Naive thymus-derived CD4-positive, alpha-beta T cell (primary cell): Measurements from ENCODE around the gene ADARB1. TPM values are rescaled to one million over a fixed set of nuclear protein-coding genes. Genes with fewer than 3 reads are reported as not detected.

Source experiments
- ATAC-seq: fragments of 150-1000 bp; cut with Tn5 transposase; 2 replicates; pipeline ENCODE4 v1.10.0; 2021; ENCODE audit warnings: mild to moderate bottlenecking, moderate library complexity
- CTCF ChIA-PET: fragments of 350-600 bp; sonication (Branson Sonifier 250); formaldehyde crosslinking; loops from one replicate; lab custom pipeline; 2021; ENCODE audit warnings: antibody characterized with exemption; lab: Charles Lee
- POLR2A ChIA-PET: fragments of 350-600 bp; sonication (Branson Sonifier 250); formaldehyde crosslinking; loops from one replicate; lab custom pipeline; 2021; ENCODE audit warnings: antibody characterized with exemption, inconsistent platforms; lab: Charles Lee
- DNase-seq, 9 donors: peaks; one replicate each; pipeline versions ENCODE4 v3.0.0 to v3.0.0-alpha.2; 2020 to 2022; ENCODE audit warnings: mixed read lengths in 1 of 9
- H3K27ac ChIP-seq: one replicate; pipeline ENCODE4 v1.7.0; 2013; ENCODE audit warnings: mild to moderate bottlenecking, low read depth, low read length, moderate library complexity
- H3K27me3 ChIP-seq, 2 donors: one replicate each; pipeline ENCODE4 v1.7.0; 2013; ENCODE audit warnings: low read length in 2 of 2, mild to moderate bottlenecking in 2 of 2, moderate library complexity in 2 of 2; ENCODE audit not compliant: control insufficient read depth in 2 of 2, insufficient read depth in 2 of 2
- H3K36me3 ChIP-seq, 3 experiments: 1 replicate in 2 of 3; 2 replicates in 1 of 3; pipeline ENCODE4 v1.7.0; 2013; ENCODE audit warnings: low read length in 3 of 3, mild to moderate bottlenecking in 3 of 3, moderate library complexity in 1 of 3; ENCODE audit not compliant: insufficient read depth in 3 of 3, control insufficient read depth in 2 of 3
- H3K4me1 ChIP-seq, 2 donors: one replicate each; pipeline ENCODE4 v1.7.0; 2013; ENCODE audit warnings: low read length in 2 of 2, mild to moderate bottlenecking in 2 of 2, moderate library complexity in 1 of 2; ENCODE audit not compliant: control insufficient read depth in 2 of 2, insufficient read depth in 2 of 2
- H3K4me3 ChIP-seq: 2 replicates; pipeline ENCODE4 v1.7.0; 2013; ENCODE audit warnings: mild to moderate bottlenecking, low read length
- H3K9me3 ChIP-seq, 3 experiments: 1 replicate in 2 of 3; 2 replicates in 1 of 3; pipeline ENCODE4 v1.7.0; 2013; ENCODE audit warnings: low read length in 3 of 3; ENCODE audit not compliant: control insufficient read depth in 2 of 3
- H3K27ac Mint-ChIP-seq, 9 donors: one replicate each; pipeline ENCODE4 v1.8.0; 2020 to 2022; ENCODE audit warnings: mixed read lengths in 9 of 9, mild to moderate bottlenecking in 8 of 9, moderate library complexity in 5 of 9, inconsistent platforms in 2 of 9
- H3K27me3 Mint-ChIP-seq, 5 donors: one replicate each; pipeline ENCODE4 v1.8.0; 2021 to 2022; ENCODE audit warnings: mixed read lengths in 5 of 5, mild to moderate bottlenecking in 1 of 5
- H3K36me3 Mint-ChIP-seq, 5 donors: one replicate each; pipeline ENCODE4 v1.8.0; 2020 to 2022; ENCODE audit warnings: mixed read lengths in 5 of 5, mild to moderate bottlenecking in 3 of 5, inconsistent platforms in 1 of 5
- H3K4me1 Mint-ChIP-seq, 7 donors: one replicate each; pipeline ENCODE4 v1.8.0; 2020 to 2022; ENCODE audit warnings: mixed read lengths in 7 of 7, mild to moderate bottlenecking in 3 of 7, inconsistent platforms in 1 of 7
- H3K4me3 Mint-ChIP-seq, 10 donors: one replicate each; pipeline ENCODE4 v1.8.0; 2020 to 2022; ENCODE audit warnings: mild to moderate bottlenecking in 10 of 10, mixed read lengths in 10 of 10, moderate library complexity in 6 of 10, inconsistent platforms in 2 of 10
- H3K9me3 Mint-ChIP-seq, 11 donors: one replicate each; pipeline ENCODE4 v1.8.0; 2020 to 2022; ENCODE audit warnings: mixed read lengths in 11 of 11, mild to moderate bottlenecking in 4 of 11, inconsistent platforms in 1 of 11, moderate library complexity in 1 of 11
- intact Hi-C, 2 donors: fragments of 100-400 bp; cut with micrococcal nuclease; formaldehyde crosslinking; loops; one replicate each; pipeline ENCODE4 v1.15.1; 2023
- polyA plus RNA-seq, 2 donors: library from polyadenylated mRNA; unstranded; fragments of 300-500 nt; fragmentation: Illumina TruSeq; gene quantifications; one replicate each; pipeline ENCODE4 v1.2.3, GENCODE V29; 2021
- total RNA-seq, 6 experiments: library from RNA in 5 of 6; stranded (reverse) in 5 of 6; gene quantifications; 1 replicate in 5 of 6; 2 replicates in 1 of 6; pipeline ENCODE4 v1.2.3 and lab custom pipeline; 2021 to 2026

The ADARB1 gene
- total and polyA plus RNA-seq, 7 experiments from 2014 or later: 6.2 to 52.2 (median 38.4) TPM

- POLR2A ChIA-PET: no interaction called here
- H3K27me3 ChIP-seq: no peaks in the 10 kb centered on the region
- Mint-ChIP-seq H3K27ac (no peak overlapping the region), H3K27me3 (no peaks in the 10 kb centered on the region), H3K36me3 (peaks cover 0 to 18% (median 9%) of the 10 kb centered on the region in 5 donors), H3K4me1 (peaks cover 11 to 38% (median 27%) of the 10 kb centered on the region in 7 donors), H3K4me3 (no peak overlapping the region), H3K9me3 (peaks cover 0 to 13% (median 0%) of the 10 kb centered on the region in 11 donors)
- ATAC-seq (no peak), DNase-seq (no peak)
- no peak overlapping the region for H3K4me3 ChIP-seq
- H3K9me3 ChIP-seq: no peaks in the 10 kb centered on the region
- H3K36me3 ChIP-seq: peaks cover 0 to 5% (median 0%) of the 10 kb centered on the region in 3 experiments
- CTCF ChIA-PET: no interaction called here
- H3K27ac ChIP-seq: no peak overlapping the region
- intact Hi-C loops: loop anchor here in 1 of 2 donors (10.0 kb wide), 1 partner anchor 97 kb away; no protein-coding TSS in a partner anchor
- peaks cover 10 to 23% of the 10 kb centered on the region in 2 donors for H3K4me1 ChIP-seq
Observed at GRCh38 chr21:45157932-45158331, 83.6 kb downstream of the ADARB1 start.

- H3K36me3 Mint-ChIP-seq: peaks cover 0 to 21% (median 9%) of the 10 kb centered on the region in 5 donors
- Histone ChIP-seq H3K9me3 (no peaks in the 10 kb centered on the region), H3K27me3 (no peaks in the 10 kb centered on the region), H3K36me3 (peaks cover 0 to 5% (median 0%) of the 10 kb centered on the region in 3 experiments), H3K27ac (no peak overlapping the region), H3K4me1 (peaks cover 3 to 16% of the 10 kb centered on the region in 2 donors), H3K4me3 (no peak overlapping the region)
- H3K4me3 Mint-ChIP-seq: no peak overlapping the region
- DNase-seq: no peak
- ChIA-PET CTCF (no interaction called here), POLR2A (no interaction called here)
- ATAC-seq: no peak
- intact Hi-C loops: loop anchor here in 1 of 2 donors (10.0 kb wide), 1 partner anchor 96 kb away; no protein-coding TSS in a partner anchor
- peaks cover 0 to 13% (median 0%) of the 10 kb centered on the region in 11 donors for H3K9me3 Mint-ChIP-seq
- peaks cover 6 to 30% (median 19%) of the 10 kb centered on the region in 7 donors for H3K4me1 Mint-ChIP-seq
- no peaks in the 10 kb centered on the region for H3K27me3 Mint-ChIP-seq
- no peak overlapping the region for H3K27ac Mint-ChIP-seq
Observed at GRCh38 chr21:45158491-45159423, 84.4 kb downstream of the ADARB1 start.

GRCh38 chr21:45160198-45160597 lies 85.8 kb downstream of the ADARB1 start:
- CTCF ChIA-PET: no interaction called here
- peak overlapping the region in 1 of 9 donors; percentile 28 for H3K27ac Mint-ChIP-seq

GRCh38 chr21:45161038-45161945 lies 86.9 kb downstream of the ADARB1 start:
- Histone ChIP-seq H3K27ac (no peak overlapping the region), H3K4me3 (no peak overlapping the region), H3K4me1 (peaks cover 0 to 2% of the 10 kb centered on the region in 2 donors), H3K27me3 (no peaks in the 10 kb centered on the region), H3K9me3 (no peaks in the 10 kb centered on the region), H3K36me3 (peaks cover 0 to 5% (median 0%) of the 10 kb centered on the region in 3 experiments)
- DNase-seq (no peak), ATAC-seq (no peak)
- intact Hi-C loops: no loop called here
- Mint-ChIP-seq H3K4me3 (no peak overlapping the region), H3K9me3 (peaks cover 0 to 3% (median 0%) of the 10 kb centered on the region in 11 donors), H3K27me3 (no peaks in the 10 kb centered on the region), H3K27ac (no peak overlapping the region), H3K36me3 (peaks cover 0 to 21% (median 5%) of the 10 kb centered on the region in 5 donors), H3K4me1 (peaks cover 0 to 7% (median under 1%) of the 10 kb centered on the region in 7 donors)
- ChIA-PET CTCF (no interaction called here), POLR2A (no interaction called here)

More at GRCh38 chr21:45160198-45160597, 85.8 kb downstream of the ADARB1 start:
- DNase-seq (no peak), ATAC-seq (no peak)
- Mint-ChIP-seq H3K9me3 (peaks cover 0 to 10% (median 0%) of the 10 kb centered on the region in 11 donors), H3K27me3 (no peaks in the 10 kb centered on the region), H3K4me1 (peaks cover 0 to 15% (median 4%) of the 10 kb centered on the region in 7 donors), H3K4me3 (no peak overlapping the region), H3K36me3 (peaks cover 0 to 21% (median 5%) of the 10 kb centered on the region in 5 donors)
- peaks cover 0 to 5% (median 0%) of the 10 kb centered on the region in 3 experiments for H3K36me3 ChIP-seq
- H3K4me1 ChIP-seq: peaks cover 0 to 2% of the 10 kb centered on the region in 2 donors
- no peak overlapping the region for H3K27ac ChIP-seq
- POLR2A ChIA-PET: no interaction called here
- no peaks in the 10 kb centered on the region for H3K9me3 ChIP-seq
- intact Hi-C loops: no loop called here
- H3K4me3 ChIP-seq: no peak overlapping the region
- H3K27me3 ChIP-seq: no peaks in the 10 kb centered on the region

- Histone ChIP-seq H3K9me3 (no peaks in the 10 kb centered on the region), H3K27ac (no peak overlapping the region), H3K4me1 (peaks cover 0 to 3% of the 10 kb centered on the region in 2 donors), H3K36me3 (peaks cover 0 to 5% (median 0%) of the 10 kb centered on the region in 3 experiments), H3K27me3 (no peaks in the 10 kb centered on the region), H3K4me3 (no peak overlapping the region)
- Mint-ChIP-seq H3K9me3 (no peaks in the 10 kb centered on the region), H3K27me3 (no peaks in the 10 kb centered on the region), H3K4me3 (no peak overlapping the region), H3K36me3 (peaks cover 0 to 21% (median 4%) of the 10 kb centered on the region in 5 donors), H3K4me1 (peaks cover 0 to 14% (median 5%) of the 10 kb centered on the region in 7 donors), H3K27ac (no peak overlapping the region)
- DNase-seq (no peak), ATAC-seq (no peak)
- CTCF ChIA-PET: no interaction called here
- POLR2A ChIA-PET: no interaction called here
- intact Hi-C loops: no loop called here
Observed at GRCh38 chr21:45162115-45162514, 87.7 kb downstream of the ADARB1 start.

GRCh38 chr21:45162809-45163208 lies 88.4 kb downstream of the ADARB1 start:
- Mint-ChIP-seq H3K9me3 (no peaks in the 10 kb centered on the region), H3K27me3 (no peaks in the 10 kb centered on the region), H3K36me3 (peaks cover 0 to 21% (median 4%) of the 10 kb centered on the region in 5 donors), H3K27ac (no peak overlapping the region), H3K4me3 (no peak overlapping the region), H3K4me1 (peaks cover 0 to 14% (median 7%) of the 10 kb centered on the region in 7 donors)
- no peaks in the 10 kb centered on the region for H3K27me3 ChIP-seq
- ChIA-PET POLR2A (interaction anchor here (1.6 kb wide), 1 partner anchor 15 kb away, joined by 3 read pairs; no protein-coding TSS in a partner anchor), CTCF (interaction anchor here (1.2 kb wide), 1 partner anchor 27 kb away, joined by 3 read pairs; no protein-coding TSS in a partner anchor)
- DNase-seq: no peak
- peaks cover 0 to 5% (median 0%) of the 10 kb centered on the region in 3 experiments for H3K36me3 ChIP-seq
- ATAC-seq: no peak
- peaks cover 0 to 3% of the 10 kb centered on the region in 2 donors for H3K4me1 ChIP-seq
- intact Hi-C loops: no loop called here
- H3K27ac ChIP-seq: no peak overlapping the region
- no peaks in the 10 kb centered on the region for H3K9me3 ChIP-seq
- no peak overlapping the region for H3K4me3 ChIP-seq
